Endothelial cell (in vitro differentiated cells): Measurements from ENCODE around the gene NKAIN2. TPM values are rescaled to one million over a fixed set of nuclear protein-coding genes. Genes with fewer than 3 reads are reported as not detected.

ENCODE experiments used
- DNase-seq: peaks from one replicate; pipeline ENCODE4 v3.0.0; 2021; ENCODE audit warnings: low spot score
- H3K27ac Mint-ChIP-seq: one replicate; pipeline ENCODE4 v1.8.0; 2021; ENCODE audit warnings: mixed read lengths, inconsistent platforms; ENCODE audit not compliant: unreplicated experiment
- H3K27me3 Mint-ChIP-seq: one replicate; pipeline ENCODE4 v1.8.0; 2021; ENCODE audit warnings: mild to moderate bottlenecking, moderate library complexity, mixed read lengths, inconsistent platforms; ENCODE audit not compliant: unreplicated experiment
- H3K36me3 Mint-ChIP-seq: one replicate; pipeline ENCODE4 v1.8.0; 2021; ENCODE audit warnings: mild to moderate bottlenecking, low read depth, mixed read lengths, inconsistent platforms; ENCODE audit not compliant: unreplicated experiment
- H3K4me1 Mint-ChIP-seq: one replicate; pipeline ENCODE4 v1.8.0; 2021; ENCODE audit warnings: mild to moderate bottlenecking, mixed read lengths, inconsistent platforms; ENCODE audit not compliant: unreplicated experiment
- H3K4me3 Mint-ChIP-seq: one replicate; pipeline ENCODE4 v1.8.0; 2021; ENCODE audit warnings: mild to moderate bottlenecking, mixed read lengths, inconsistent platforms; ENCODE audit not compliant: unreplicated experiment
- H3K9me3 Mint-ChIP-seq: one replicate; pipeline ENCODE4 v1.8.0; 2021; ENCODE audit warnings: mixed read lengths, inconsistent platforms; ENCODE audit not compliant: unreplicated experiment
- CTCF ChIP-seq: fragments of 200-600 bp; sonication (generic); IDR thresholded peaks from one replicate; pipeline ENCODE4 v1.5.0; 2021; ENCODE audit warnings: antibody characterized with exemption; ENCODE audit not compliant: unreplicated experiment
- total RNA-seq: library from RNA; stranded (reverse); fragmentation: NEBNext Ultra II Directional; extraction: Animal tissue kit (Norgen Biotek cat#: 25700); gene quantifications from one replicate; pipeline ENCODE4 v1.2.1, GENCODE V29; 2021; ENCODE audit not compliant: unreplicated experiment

NKAIN2 gene
- total RNA-seq, 1 donor from 2014 or later = 9.5 TPM

GRCh38 chr6:124069230-124069950 lies 265.7 kb downstream of the NKAIN2 start:
- peaks cover 1% of the 10 kb centered on the region for H3K27me3 Mint-ChIP-seq
- no peak for DNase-seq
- peaks cover 19% of the 10 kb centered on the region for H3K4me1 Mint-ChIP-seq
- no peak overlapping the region for H3K27ac Mint-ChIP-seq
- no peak overlapping the region for H3K4me3 Mint-ChIP-seq
- H3K36me3 Mint-ChIP-seq = no peaks in the 10 kb centered on the region
- H3K9me3 Mint-ChIP-seq = no peaks in the 10 kb centered on the region
- no peak for TF ChIP-seq CTCF

GRCh38 chr6:124073021-124073420 lies 269.4 kb downstream of the NKAIN2 start:
- no peak overlapping the region for H3K4me3 Mint-ChIP-seq
- TF ChIP-seq CTCF = no peak
- H3K36me3 Mint-ChIP-seq = no peaks in the 10 kb centered on the region
- H3K4me1 Mint-ChIP-seq = peaks cover 11% of the 10 kb centered on the region
- DNase-seq = no peak
- peaks cover 1% of the 10 kb centered on the region for H3K27me3 Mint-ChIP-seq
- no peaks in the 10 kb centered on the region for H3K9me3 Mint-ChIP-seq
- H3K27ac Mint-ChIP-seq = no peak overlapping the region

GRCh38 chr6:124073820-124074587 lies 270.3 kb downstream of the NKAIN2 start:
- Mint-ChIP-seq H3K27ac (no peak overlapping the region), H3K4me1 (peaks cover 11% of the 10 kb centered on the region), H3K36me3 (no peaks in the 10 kb centered on the region), H3K4me3 (no peak overlapping the region), H3K9me3 (no peaks in the 10 kb centered on the region), H3K27me3 (peaks cover 1% of the 10 kb centered on the region)
- no peak for DNase-seq
- TF ChIP-seq CTCF = no peak

- Mint-ChIP-seq H3K27ac (no peak overlapping the region), H3K9me3 (no peaks in the 10 kb centered on the region), H3K27me3 (peaks cover 1% of the 10 kb centered on the region), H3K4me1 (peaks cover 12% of the 10 kb centered on the region), H3K4me3 (no peak overlapping the region), H3K36me3 (no peaks in the 10 kb centered on the region)
- no peak for TF ChIP-seq CTCF
- DNase-seq = no peak
These were observed 270.9 kb downstream of the NKAIN2 start for GRCh38 chr6:124074606-124075005.
